ENCODE results near the gene RASGRP3.
A peak's percentile ranks its signal among the peaks of the same experiment; 100 is the strongest.

RASGRP3 gene

DNA sequence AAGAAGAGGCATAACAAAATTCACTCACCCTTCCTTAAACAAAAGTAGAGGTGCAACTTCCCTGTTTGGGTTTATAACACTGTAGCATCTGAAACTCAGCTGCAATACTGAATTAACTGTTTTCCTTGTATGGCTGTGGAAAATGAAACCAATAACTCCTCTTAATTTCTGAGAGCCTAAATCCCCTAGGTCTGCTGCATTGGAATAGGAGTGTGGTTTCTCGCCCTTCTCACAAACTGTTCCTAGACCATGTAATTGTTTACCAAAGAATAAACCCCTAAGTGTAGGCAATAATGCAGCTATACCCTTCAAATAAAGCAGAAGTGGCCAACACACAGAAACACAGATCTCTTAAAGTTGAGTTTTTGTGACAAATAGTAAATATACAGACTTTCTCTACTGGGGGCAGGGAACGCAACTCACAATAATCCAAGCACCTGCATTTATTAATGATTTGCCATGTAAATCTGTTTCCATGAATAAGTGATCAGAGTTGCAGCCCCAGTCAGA is 52.0 kb downstream of the RASGRP3 start:
- DNase-seq = no peak

- no peak for DNase-seq
Observed at GRCh38 chr2:33529771-33530481, 53.5 kb downstream of the RASGRP3 start.

DNA sequence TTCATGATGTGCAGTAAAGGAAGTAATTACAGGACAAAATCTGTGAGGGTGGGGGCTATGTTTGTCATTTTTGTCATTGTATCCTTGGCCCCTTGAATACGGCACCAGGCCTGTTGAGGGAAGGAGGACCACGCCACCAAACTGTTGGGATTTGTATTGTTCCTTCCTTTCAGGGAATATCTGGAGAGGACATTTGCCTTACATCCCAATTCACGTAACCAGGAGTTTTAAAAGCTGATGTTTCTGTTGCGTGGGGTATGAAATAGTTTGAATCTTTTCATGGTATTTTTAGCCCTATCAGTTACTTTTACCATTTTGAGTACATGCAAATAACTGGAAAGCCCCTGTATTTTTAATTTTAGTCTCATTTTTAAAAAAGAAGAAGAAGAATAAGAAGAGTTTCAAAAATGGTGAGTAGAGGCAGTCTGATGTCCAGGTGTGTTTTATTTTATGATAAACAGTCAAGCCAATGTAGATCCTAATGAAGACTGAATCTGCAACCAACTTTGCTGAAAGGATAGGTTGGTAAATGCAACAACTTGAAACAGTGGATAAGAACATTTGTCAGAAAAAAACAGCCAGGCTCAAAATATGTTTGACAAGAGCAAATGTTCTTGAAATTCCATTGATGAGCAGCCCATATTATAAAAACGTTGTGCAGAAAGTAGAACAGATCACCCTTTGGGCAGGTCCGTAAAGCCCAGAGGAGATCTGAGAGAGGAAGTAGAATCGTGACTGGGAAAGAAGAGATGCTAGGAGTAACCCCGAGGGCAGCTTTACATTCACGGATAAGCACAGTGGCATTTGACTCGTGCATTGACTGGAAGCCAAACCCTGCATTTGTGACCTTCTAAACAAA is 54.5 kb downstream of the RASGRP3 start:
- DNase-seq = no peak

GRCh38 chr2:33531549-33532059 is 55.2 kb downstream of the RASGRP3 start:
- no peak for DNase-seq

- DNase-seq = no peak
Observed at GRCh38 chr2:33532146-33532545, 55.7 kb downstream of the RASGRP3 start.

DNA sequence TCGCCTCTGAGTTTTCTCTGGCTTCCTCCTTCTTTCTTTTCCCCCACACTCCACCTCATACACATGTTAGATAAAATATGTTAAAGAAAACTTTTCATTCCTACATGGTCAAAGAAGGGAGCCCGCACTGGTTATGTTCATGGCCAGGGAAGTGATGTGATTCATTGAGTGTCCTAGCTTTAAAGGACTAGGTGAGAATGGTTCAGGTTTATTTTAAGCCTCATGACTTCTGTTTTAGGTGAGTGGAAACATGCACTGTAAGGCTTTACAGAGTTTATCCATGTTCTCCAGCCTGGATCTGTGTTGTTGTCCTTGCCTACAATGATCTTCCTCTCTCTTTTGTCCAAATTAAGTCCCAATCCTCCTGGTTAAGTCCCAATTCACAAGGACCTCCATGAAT is 56.5 kb downstream of the RASGRP3 start:
- no peak for DNase-seq

DNA sequence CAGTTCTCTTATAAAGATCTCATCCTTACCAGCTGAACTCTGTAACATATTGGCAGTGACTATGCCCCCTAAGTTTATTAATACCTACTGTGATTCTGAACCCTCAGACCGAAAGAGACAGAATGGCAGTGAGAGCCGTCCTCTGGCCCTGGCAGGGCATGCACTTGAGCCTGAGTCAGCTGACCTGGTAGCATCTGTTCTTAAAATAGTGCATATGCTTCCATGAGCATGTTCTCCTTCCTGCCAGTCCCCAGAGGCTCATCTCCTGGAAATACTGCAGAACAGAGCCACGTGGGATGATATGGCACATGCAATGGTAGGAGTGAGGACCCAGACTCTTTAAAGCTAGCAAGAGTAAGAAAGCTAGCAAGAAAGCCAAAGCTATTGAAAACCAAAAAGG is 59.0 kb downstream of the RASGRP3 start:
- no peak for DNase-seq

GRCh38 chr2:33541243-33541642 is 64.8 kb downstream of the RASGRP3 start:
- no peak for DNase-seq

- no peak for DNase-seq
Observed at GRCh38 chr2:33550206-33550605, 73.8 kb downstream of the RASGRP3 start.

DNA sequence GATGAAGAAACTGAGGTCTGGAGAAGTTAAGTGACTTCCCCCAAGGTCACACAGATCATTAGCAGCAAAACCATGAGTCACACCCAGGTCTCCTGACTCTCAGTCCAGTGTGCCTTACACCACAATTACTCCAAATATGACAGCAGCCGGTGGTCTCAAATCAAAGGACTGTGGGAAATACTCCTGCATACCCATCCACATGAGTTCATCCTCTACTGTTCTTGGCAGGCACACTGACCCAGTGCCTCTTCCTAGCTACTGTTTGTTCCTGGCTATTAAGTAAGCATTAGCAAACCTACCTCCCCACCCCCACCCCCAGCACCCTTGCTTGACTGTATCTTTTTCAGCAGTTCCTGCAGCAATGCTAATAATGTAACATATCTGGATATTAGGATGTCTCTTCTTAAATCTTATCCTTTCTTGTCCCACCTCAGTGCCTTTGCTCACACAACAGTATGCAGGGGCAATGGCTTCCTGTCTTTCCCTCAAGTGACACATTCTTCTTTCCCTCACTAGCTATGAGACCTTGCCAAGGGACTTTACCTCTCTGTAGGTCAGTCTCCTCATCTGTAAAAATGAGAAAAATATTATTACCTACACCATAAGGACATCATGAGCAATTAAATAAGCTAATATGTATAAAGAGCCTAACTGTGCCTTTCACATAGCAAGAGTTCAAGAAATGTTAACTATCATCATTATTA is 76.5 kb downstream of the RASGRP3 start:
- no peak for DNase-seq

GRCh38 chr2:33555681-33556080 is 79.2 kb downstream of the RASGRP3 start:
- no peak for DNase-seq

DNA sequence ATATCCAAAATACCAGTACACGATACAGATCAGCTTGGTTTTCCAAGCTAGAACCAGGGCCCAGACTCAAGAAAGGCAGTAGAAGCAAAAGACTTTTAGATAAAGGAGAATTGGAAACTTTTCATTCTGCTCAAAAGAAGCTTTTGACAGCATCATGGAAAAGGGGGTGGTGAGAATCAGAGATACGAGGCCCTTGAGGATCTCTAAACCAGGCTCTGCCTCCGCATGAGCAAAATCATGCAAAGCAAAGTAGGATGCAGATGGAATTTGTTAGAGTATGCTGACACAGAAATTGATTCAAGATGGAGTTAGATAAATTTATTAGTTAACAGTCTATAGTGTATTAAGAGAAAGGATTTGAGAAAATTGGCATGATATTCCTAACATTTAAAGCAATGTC is 82.9 kb downstream of the RASGRP3 start:
- DNase-seq = no peak

DNA sequence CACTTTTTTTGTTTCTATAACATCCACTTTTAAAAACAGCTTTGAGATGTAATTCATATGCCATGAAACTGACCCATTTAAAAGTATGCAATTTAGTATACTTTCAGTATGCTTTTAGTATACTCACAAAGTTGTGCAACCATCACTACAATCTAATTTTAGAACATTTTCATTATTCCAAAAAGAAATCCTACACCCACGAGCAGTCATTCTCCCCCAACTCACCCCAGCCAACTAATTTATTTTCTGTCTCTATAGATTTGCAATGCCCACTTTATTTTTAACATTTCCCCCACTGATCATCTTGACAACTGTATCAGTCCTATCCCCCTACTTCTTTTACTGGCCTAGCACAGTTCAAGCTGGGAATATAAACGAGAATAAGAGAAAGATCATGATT is 83.6 kb downstream of the RASGRP3 start:
- no peak for DNase-seq

- DNase-seq = no peak
Observed at GRCh38 chr2:33561872-33562271, 85.4 kb downstream of the RASGRP3 start.

DNA sequence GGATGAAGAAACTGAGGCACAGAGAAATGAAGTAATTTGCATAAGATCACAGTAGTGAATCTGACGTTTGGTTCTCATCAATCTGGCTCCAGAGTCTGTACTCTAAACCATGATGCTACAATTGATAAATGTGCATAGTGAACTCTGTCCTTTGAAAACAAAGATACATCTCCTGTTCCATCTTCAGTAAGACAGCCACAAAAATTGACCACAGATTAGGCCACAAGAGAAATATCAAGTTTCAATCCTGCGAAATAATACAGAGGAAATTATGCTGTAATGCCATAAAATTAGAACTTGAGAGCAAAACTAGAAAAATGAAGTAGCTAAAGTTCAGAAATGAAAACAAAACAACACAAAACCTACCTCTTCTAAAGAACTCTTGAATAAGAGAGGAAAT is 94.2 kb downstream of the RASGRP3 start:
- DNase-seq = no peak

- DNase-seq = no peak
Observed at GRCh38 chr2:33573657-33574056, 97.2 kb downstream of the RASGRP3 start.

GRCh38 chr2:33577084-33577483 is 100.6 kb downstream of the RASGRP3 start:
- no peak for DNase-seq

GRCh38 chr2:33577668-33578067 is 101.2 kb downstream of the RASGRP3 start:
- no peak for DNase-seq

- no peak for DNase-seq
Observed at GRCh38 chr2:33579227-33579626, 102.8 kb downstream of the RASGRP3 start.

DNA sequence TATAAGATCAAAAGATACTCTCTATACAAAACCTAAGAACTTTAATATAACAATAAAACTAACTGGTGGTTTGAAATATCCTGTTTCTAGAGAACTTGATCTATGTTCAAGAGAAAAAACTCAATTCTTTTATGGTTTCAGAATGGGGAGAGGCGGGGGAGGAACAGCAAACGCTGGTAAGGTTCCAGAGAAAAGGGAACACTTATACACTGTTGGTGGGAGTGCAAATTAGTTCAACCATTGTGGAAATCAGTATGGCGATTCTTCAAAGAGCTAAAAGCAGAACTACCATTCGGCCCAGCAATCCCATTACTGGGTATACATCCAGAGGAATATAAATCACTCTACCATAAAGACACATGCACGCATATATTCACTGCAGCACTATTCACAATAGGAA is 105.4 kb downstream of the RASGRP3 start:
- DNase-seq = peak; percentile 21

- no peak for DNase-seq
Observed at GRCh38 chr2:33583194-33583938, 106.9 kb downstream of the RASGRP3 start.

- no peak for DNase-seq
Observed at GRCh38 chr2:33586766-33587165, 110.3 kb downstream of the RASGRP3 start.

DNA sequence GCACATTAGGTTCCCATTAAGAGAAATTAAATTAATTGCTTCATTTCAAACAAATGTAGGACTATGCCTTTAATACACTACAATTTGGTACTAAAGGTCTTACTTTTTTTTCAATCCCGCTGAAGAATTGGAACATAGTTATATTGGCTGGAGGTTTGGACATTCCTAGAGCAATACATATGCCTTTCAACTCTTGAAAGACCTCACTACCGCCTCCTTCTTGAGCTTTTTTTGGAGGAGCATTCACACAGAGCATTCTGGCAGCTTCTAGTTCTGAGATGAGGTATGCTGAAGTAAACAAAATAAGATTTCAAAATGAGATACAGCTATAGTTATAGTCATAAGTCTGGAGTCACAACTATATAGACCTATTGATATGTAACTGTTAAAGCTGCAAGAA is 111.8 kb downstream of the RASGRP3 start:
- DNase-seq = no peak
